ENCODE measurements around the gene BZW2.

DNA sequence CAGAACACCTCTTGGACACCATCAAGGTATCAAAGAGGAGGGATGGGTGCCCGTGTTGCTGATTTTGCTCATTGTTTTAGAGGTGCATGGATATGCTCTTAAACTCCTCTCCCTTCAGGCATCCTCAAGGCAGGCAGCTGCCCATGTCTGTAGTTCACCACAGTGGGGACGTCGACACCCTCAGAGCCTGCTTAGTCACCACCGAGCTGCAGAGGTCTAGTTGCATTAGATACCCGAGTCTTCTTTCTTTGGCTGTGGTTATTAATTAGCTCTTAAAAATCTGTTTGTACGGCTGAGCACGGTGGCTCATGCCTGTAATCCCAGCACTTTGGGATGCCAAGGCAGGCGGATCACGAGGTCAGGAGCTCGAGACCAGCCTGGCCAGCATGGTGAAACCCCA lies 82.8 kb downstream of the BZW2 start:
- TF ChIP-seq CTCF (IDR thresholded peaks at IDR 0.05) (no peak), POLR2A (IDR thresholded peaks at IDR 0.05) (no peak), EP300 (IDR thresholded peaks at IDR 0.05) (no peak)

Data from tibial nerve (tissue), 4 donors.